A549 (cell line): Measurements from ENCODE around the gene VAT1L. TPM values are rescaled to one million over a fixed set of nuclear protein-coding genes. Genes with fewer than 3 reads are reported as not detected.

Experiments used
- ATAC-seq, 2 experiments: fragments of 200-7000 bp in 1 of 2; fragments of >200 bp in 1 of 2; cut with Nextera tagmentation in 1 of 2; cut with Tn5 transposase in 1 of 2; 3 replicates each; pipeline versions ENCODE4 v1.8.0 to v1.9.1; 2018 to 2020; ENCODE audit warnings: mild to moderate bottlenecking in 1 of 2, moderate library complexity in 1 of 2
- CTCF ChIA-PET: fragments of 300-600 bp; sonication (Branson Sonifier 250); formaldehyde crosslinking; extraction: SDS; loops from one replicate; lab custom pipeline; 2021; ENCODE audit warnings: antibody characterized with exemption, inconsistent platforms; lab: Yijun Ruan, JAX
- POLR2A ChIA-PET: fragments of 350-600 bp; formaldehyde crosslinking; extraction: SDS; loops from one replicate; lab custom pipeline; 2021; ENCODE audit warnings: antibody characterized with exemption, inconsistent platforms; lab: Yijun Ruan, JAX
- DNase-seq, 2 experiments: peaks; one replicate each; pipeline versions ENCODE4 v3.0.0 to v3.0.0-alpha.2; 2011 to 2016; ENCODE audit warnings: low read depth in 1 of 2, low spot score in 1 of 2
- FAIRE-seq: peaks from 2 replicates; lab custom pipeline; 2011; peaks lifted over from hg19 to GRCh38; lab: Jason Lieb, UNC
- H3K27ac ChIP-seq, 2 experiments: fragments of >200 bp; sonication (Bioruptor Twin); formaldehyde crosslinking; 3 replicates each; pipeline ENCODE4 v1.5.1; 2016 to 2017
- H3K4me1 ChIP-seq: fragments of >200 bp; sonication (Bioruptor Twin); formaldehyde crosslinking; 3 replicates; pipeline ENCODE4 v1.6.1; 2016
- H3K4me2 ChIP-seq: fragments of >200 bp; sonication (Bioruptor Twin); formaldehyde crosslinking; 3 replicates; pipeline ENCODE4 v1.6.1; 2016
- H3K4me3 ChIP-seq: fragments of >200 bp; sonication (Bioruptor Twin); formaldehyde crosslinking; 3 replicates; pipeline ENCODE4 v1.5.1; 2016
- H3K9me3 ChIP-seq: fragments of >200 bp; sonication (Bioruptor Twin); formaldehyde crosslinking; 3 replicates; pipeline ENCODE4 v1.6.1; 2016
- CBX8 ChIP-seq: fragments of 200-600 bp; sonication (generic); IDR thresholded peaks from 2 replicates; pipeline ENCODE4 v1.6.1; 2016
- CHD2 ChIP-seq: fragments of 150-350 bp; IDR thresholded peaks from 2 replicates; pipeline ENCODE4 v1.6.1; 2014; ENCODE audit warnings: low read length; ENCODE audit not compliant: partially characterized antibody
- CHD4 ChIP-seq: fragments of 200-600 bp; sonication (generic); IDR thresholded peaks from 2 replicates; pipeline ENCODE4 v1.6.1; 2016; ENCODE audit warnings: antibody characterized with exemption, mild to moderate bottlenecking, borderline replicate concordance
- EP300 ChIP-seq, 2 experiments: fragments of >200 bp; sonication (Bioruptor Twin); formaldehyde crosslinking; IDR thresholded peaks; 2 replicates in 1 of 2; 3 replicates in 1 of 2; pipeline ENCODE4 v1.6.1; 2016 to 2017
- FOSL2 ChIP-seq, 2 experiments: fragments of 450-650 bp in 1 of 2; fragments of >200 bp in 1 of 2; sonication (Bioruptor Twin) in 1 of 2; formaldehyde crosslinking; IDR thresholded peaks; 2 replicates each; pipeline versions ENCODE4 v1.5.0 to v1.6.1; 2016 to 2020; ENCODE audit warnings: mild to moderate bottlenecking in 1 of 2, moderate library complexity in 1 of 2
- FOXS1 ChIP-seq: fragments of 250-450 bp; sonication (Bioruptor Pico); IDR thresholded peaks from 2 replicates; pipeline ENCODE4 v1.5.0; 2020; ENCODE audit warnings: mild to moderate bottlenecking, moderate library complexity
- GATA3 ChIP-seq: IDR thresholded peaks from 2 replicates; pipeline ENCODE4 v1.6.1; 2012; ENCODE audit warnings: borderline replicate concordance
- HDAC2 ChIP-seq: fragments of 200-600 bp; sonication (generic); IDR thresholded peaks from 2 replicates; pipeline ENCODE4 v1.6.1; 2016
- HEYL ChIP-seq: fragments of 250-450 bp; sonication (Bioruptor Pico); IDR thresholded peaks from 2 replicates; pipeline ENCODE4 v1.8.0; 2021; ENCODE audit warnings: mild to moderate bottlenecking, moderate library complexity
- HOXB13 ChIP-seq: fragments of 250-450 bp; sonication (Bioruptor Pico); IDR thresholded peaks from 2 replicates; pipeline ENCODE4 v1.5.0; 2020; ENCODE audit warnings: low read depth, mild to moderate bottlenecking, moderate library complexity
- HOXB5 ChIP-seq: fragments of 250-450 bp; sonication (Bioruptor Pico); IDR thresholded peaks from 2 replicates; pipeline ENCODE4 v1.5.0; 2020; ENCODE audit warnings: mild to moderate bottlenecking, moderate library complexity
- JUNB ChIP-seq: fragments of >200 bp; sonication (Bioruptor Twin); formaldehyde crosslinking; IDR thresholded peaks from 2 replicates; pipeline ENCODE4 v1.6.1; 2016
- MAFK ChIP-seq: fragments of 450-650 bp; IDR thresholded peaks from 2 replicates; pipeline ENCODE4 v1.6.1; 2014; ENCODE audit not compliant: partially characterized antibody
- MAZ ChIP-seq: fragments of 150-350 bp; IDR thresholded peaks from 2 replicates; pipeline ENCODE4 v1.6.1; 2014; ENCODE audit warnings: antibody characterized with exemption, low read depth, low read length, borderline replicate concordance
- NFE2L2 ChIP-seq: fragments of 150-350 bp; conservative IDR thresholded peaks from 2 replicates; pipeline ENCODE4 v1.6.1; 2014; ENCODE audit warnings: low read length
- POLR2A ChIP-seq: IDR thresholded peaks from 2 replicates; pipeline ENCODE4 v1.6.1; 2012; ENCODE audit warnings: mild to moderate bottlenecking, low read length
- POLR2AphosphoS2 ChIP-seq: conservative IDR thresholded peaks from 2 replicates; pipeline ENCODE4 v1.6.1; 2012; ENCODE audit warnings: low read length, improper control_type of control experiment, inconsistent platforms
- SMC3 ChIP-seq: fragments of >200 bp; sonication (Bioruptor Twin); formaldehyde crosslinking; IDR thresholded peaks from 3 replicates; pipeline ENCODE4 v1.6.1; 2018; ENCODE audit warnings: inconsistent platforms
- SREBF2 ChIP-seq: fragments of 450-650 bp; IDR thresholded peaks from 2 replicates; pipeline ENCODE4 v1.6.1; 2014; ENCODE audit warnings: mild to moderate bottlenecking, moderate library complexity
- ZC3H11A ChIP-seq: fragments of 450-650 bp; IDR thresholded peaks from 2 replicates; pipeline ENCODE4 v1.6.1; 2014; ENCODE audit warnings: antibody characterized with exemption, mild to moderate bottlenecking
- ZFP36 ChIP-seq: fragments of 450-650 bp; IDR thresholded peaks from 2 replicates; pipeline ENCODE4 v1.6.1; 2014; ENCODE audit warnings: borderline replicate concordance; ENCODE audit not compliant: partially characterized antibody
- ZNF302 ChIP-seq: fragments of 250-450 bp; sonication (Bioruptor Pico); IDR thresholded peaks from 2 replicates; pipeline ENCODE4 v1.9.0; 2021; ENCODE audit warnings: inconsistent platforms, mild to moderate bottlenecking, moderate library complexity
- WGBS: methylation state at CpG from one replicate; pipeline ENCODE4 v1.1.6; 2017; ENCODE audit errors: missing lambda C conversion rate; 5-methylcytosine and 5-hydroxymethylcytosine counted together
- polyA plus RNA-seq, 4 experiments: library from polyadenylated mRNA; depleted of rRNA in 3 of 4; stranded (reverse); fragments of >200 nt; fragmentation: RNase III in 1 of 4; extraction: RNeasy Plus Mini Kit Qiagen cat#74134 plus additional on column Dnase treatment in 1 of 4; gene quantifications; 2 replicates in 3 of 4; 3 replicates in 1 of 4; pipeline ENCODE4 v1.2.3, GENCODE V29; 2011 to 2017
- TF ChIP-seq, protein P1 (sequence below): IDR thresholded peaks from 2 replicates; pipeline ENCODE4 v1.6.1; 2012
- TF ChIP-seq, protein P2 (sequence below): fragments of 200-600 bp; sonication (generic); IDR thresholded peaks from 2 replicates; pipeline ENCODE4 v1.6.1; 2016; ENCODE audit warnings: antibody characterized with exemption, mild to moderate bottlenecking, moderate library complexity
- TF ChIP-seq, protein P3 (sequence below): fragments of 250-450 bp; sonication (Bioruptor Pico); IDR thresholded peaks from 2 replicates; pipeline ENCODE4 v1.5.0; 2020; ENCODE audit warnings: low read depth, mild to moderate bottlenecking, moderate library complexity

VAT1L gene
- polyA plus RNA-seq, 2 of the 4 experiments (the other 2 are of a cell fraction), result not detected

DNA sequence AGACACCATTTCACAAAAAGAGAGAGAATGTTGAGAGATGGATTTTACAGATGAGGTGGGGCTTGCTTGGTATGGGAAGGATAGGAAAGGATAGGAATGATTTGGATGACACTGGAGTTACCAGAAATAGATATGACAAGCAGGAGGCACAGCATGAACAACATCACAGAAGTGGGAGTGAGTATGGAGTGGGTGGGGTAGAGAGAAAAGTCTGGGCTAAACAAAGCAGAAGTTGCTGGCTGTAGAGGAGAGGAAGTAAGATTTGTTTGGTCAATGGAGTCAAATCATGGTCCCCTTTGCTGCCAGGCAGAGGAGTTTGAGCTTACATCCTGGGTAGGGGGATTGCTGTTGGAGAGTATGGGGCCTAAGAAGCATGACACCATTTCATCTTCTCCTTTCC, 101.7 kb downstream of the VAT1L start:
- FAIRE-seq (no peak), ATAC-seq (no peak), DNase-seq (no peak)
- no peak overlapping the region for H3K27ac ChIP-seq
- TF ChIP-seq GATA3 (no peak), FOSL2 (IDR thresholded peaks at IDR 0.05) (no peak), FOSL2 (CRISPR knock-in tag; IDR thresholded peaks at IDR 0.05) (no peak), MAFK (no peak), POLR2AphosphoS2 (no peak), HDAC2 (no peak), HOXB5 (CRISPR knock-in tag) (no peak), ZNF302 (CRISPR knock-in tag) (no peak)
- H3K4me3 ChIP-seq, result no peak overlapping the region
- POLR2A ChIA-PET, result no interaction called here
- CTCF ChIA-PET, result no interaction called here
- H3K4me1 ChIP-seq, result no peaks in the 10 kb centered on the region
- H3K9me3 ChIP-seq, result no peaks in the 10 kb centered on the region
- no peak overlapping the region for H3K4me2 ChIP-seq

DNA sequence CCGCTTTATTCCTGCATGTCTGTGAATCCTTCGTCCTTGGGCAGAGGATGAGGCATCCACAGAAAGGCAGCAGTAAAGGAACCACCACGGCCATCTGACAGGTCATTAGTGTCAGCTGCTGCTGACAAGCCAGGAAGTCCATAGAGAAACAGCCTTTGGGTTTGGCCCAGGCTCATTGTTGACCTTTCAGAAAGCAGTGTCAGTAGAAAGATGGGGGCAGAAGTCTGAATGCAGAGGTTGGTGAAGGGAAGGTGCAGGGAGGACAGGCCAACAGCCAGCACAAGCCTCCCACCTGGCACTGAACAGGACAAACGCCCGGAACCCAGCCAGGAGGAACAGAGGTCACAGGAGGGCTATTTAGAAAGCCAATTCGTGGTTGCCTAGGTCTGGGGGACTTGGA, 105.8 kb downstream of the VAT1L start:
- no peak for FAIRE-seq
- TF ChIP-seq CHD2 (no peak), CHD4 (no peak), NFE2L2 (no peak), SMC3 (no peak), FOXS1 (CRISPR knock-in tag) (no peak), POLR2A (no peak), SREBF2 (no peak), MAZ (no peak), CBX8 (no peak), EP300 (IDR thresholded peaks at IDR 0.05) (no peak), ZFP36 (no peak), JUNB (no peak), HOXB13 (CRISPR knock-in tag) (no peak), ZC3H11A (no peak), HEYL (no peak)
- TF ChIP-seq, protein P1, sequence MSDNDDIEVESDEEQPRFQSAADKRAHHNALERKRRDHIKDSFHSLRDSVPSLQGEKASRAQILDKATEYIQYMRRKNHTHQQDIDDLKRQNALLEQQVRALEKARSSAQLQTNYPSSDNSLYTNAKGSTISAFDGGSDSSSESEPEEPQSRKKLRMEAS, result no peak
- TF ChIP-seq, protein P2, sequence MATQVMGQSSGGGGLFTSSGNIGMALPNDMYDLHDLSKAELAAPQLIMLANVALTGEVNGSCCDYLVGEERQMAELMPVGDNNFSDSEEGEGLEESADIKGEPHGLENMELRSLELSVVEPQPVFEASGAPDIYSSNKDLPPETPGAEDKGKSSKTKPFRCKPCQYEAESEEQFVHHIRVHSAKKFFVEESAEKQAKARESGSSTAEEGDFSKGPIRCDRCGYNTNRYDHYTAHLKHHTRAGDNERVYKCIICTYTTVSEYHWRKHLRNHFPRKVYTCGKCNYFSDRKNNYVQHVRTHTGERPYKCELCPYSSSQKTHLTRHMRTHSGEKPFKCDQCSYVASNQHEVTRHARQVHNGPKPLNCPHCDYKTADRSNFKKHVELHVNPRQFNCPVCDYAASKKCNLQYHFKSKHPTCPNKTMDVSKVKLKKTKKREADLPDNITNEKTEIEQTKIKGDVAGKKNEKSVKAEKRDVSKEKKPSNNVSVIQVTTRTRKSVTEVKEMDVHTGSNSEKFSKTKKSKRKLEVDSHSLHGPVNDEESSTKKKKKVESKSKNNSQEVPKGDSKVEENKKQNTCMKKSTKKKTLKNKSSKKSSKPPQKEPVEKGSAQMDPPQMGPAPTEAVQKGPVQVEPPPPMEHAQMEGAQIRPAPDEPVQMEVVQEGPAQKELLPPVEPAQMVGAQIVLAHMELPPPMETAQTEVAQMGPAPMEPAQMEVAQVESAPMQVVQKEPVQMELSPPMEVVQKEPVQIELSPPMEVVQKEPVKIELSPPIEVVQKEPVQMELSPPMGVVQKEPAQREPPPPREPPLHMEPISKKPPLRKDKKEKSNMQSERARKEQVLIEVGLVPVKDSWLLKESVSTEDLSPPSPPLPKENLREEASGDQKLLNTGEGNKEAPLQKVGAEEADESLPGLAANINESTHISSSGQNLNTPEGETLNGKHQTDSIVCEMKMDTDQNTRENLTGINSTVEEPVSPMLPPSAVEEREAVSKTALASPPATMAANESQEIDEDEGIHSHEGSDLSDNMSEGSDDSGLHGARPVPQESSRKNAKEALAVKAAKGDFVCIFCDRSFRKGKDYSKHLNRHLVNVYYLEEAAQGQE, result no peak
- TF ChIP-seq, protein P3, sequence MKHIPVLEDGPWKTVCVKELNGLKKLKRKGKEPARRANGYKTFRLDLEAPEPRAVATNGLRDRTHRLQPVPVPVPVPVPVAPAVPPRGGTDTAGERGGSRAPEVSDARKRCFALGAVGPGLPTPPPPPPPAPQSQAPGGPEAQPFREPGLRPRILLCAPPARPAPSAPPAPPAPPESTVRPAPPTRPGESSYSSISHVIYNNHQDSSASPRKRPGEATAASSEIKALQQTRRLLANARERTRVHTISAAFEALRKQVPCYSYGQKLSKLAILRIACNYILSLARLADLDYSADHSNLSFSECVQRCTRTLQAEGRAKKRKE, result no peak
- TF ChIP-seq, all 56 proteins: peak for 0
- Histone ChIP-seq H3K4me1 (no peaks in the 10 kb centered on the region), H3K9me3 (no peaks in the 10 kb centered on the region), H3K27ac (no peak overlapping the region), H3K4me3 (no peak overlapping the region), H3K4me2 (no peak overlapping the region)
- ChIA-PET CTCF (no interaction called here), POLR2A (no interaction called here)
- no peak for DNase-seq
- ATAC-seq, result no peak
- WGBS, result 10% methylated on average over 6 of the region's 6 CpGs
